HG02970 (cell line): ENCODE results near the gene TCHP.

Experiments used
- ATAC-seq: cut with Tn5 transposase; IDR thresholded peaks from one replicate; pipeline ENCODE4 v1.9.1; 2021; ENCODE audit warnings: mild to moderate bottlenecking, moderate library complexity, moderate number of reproducible peaks; ENCODE audit not compliant: unreplicated experiment, low FRiP score

TCHP gene

DNA sequence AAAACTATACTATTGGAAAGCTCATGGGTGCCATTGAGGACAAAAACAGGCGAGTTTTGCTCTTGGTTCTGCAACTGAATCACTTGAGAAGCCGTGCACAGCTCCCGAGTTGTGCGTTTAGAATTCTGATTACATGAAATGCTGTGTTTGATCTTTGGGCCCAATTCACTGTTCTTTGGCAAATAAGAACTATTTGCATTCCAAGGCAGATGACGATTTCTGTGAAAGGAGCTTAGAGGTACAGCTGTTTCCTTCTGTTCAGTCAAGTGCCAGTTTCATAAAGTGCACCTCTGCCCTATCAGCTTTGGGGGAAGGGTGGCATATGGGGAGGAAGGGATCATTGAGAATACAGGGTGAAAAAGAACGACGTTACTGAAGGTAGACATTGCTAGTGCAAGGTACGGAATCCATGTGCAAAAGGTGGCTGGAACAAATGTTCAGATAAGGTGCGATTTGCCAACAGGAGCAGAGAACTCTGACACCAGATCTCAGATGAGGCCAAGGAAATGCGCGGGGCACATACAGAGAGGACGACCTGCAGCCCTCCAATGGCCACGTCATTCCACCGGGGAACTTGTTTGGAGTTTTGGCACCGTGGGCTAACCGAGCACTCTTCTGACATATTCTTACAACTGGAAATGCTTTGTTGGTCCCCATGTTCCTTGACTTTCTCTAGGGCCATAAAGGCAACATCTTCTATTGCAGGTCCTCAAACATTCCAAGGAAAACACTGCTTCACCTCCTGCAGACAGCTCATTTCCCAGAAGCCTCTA is 30.1 kb downstream of the TCHP start:
- ATAC-seq, result no peak

DNA sequence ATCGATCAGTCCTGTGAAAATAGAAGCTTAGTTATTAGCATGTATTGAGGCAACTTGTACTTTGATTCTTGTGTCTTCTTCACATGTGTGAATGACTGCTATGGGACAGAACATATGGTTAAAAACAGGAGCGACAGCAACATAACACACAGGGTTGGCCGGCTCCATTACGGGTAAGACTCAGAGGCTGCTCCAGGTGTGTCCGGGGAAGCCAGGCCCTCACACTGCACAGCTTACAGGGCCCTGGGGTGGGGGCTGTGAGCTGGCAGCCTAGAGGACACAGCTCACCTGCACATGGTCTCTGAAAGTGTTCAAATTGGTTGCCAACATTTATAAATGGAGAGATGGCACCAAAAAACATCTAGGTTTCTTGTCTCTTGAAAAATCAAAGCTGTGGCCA is 31.1 kb downstream of the TCHP start:
- ATAC-seq, result no peak

DNA sequence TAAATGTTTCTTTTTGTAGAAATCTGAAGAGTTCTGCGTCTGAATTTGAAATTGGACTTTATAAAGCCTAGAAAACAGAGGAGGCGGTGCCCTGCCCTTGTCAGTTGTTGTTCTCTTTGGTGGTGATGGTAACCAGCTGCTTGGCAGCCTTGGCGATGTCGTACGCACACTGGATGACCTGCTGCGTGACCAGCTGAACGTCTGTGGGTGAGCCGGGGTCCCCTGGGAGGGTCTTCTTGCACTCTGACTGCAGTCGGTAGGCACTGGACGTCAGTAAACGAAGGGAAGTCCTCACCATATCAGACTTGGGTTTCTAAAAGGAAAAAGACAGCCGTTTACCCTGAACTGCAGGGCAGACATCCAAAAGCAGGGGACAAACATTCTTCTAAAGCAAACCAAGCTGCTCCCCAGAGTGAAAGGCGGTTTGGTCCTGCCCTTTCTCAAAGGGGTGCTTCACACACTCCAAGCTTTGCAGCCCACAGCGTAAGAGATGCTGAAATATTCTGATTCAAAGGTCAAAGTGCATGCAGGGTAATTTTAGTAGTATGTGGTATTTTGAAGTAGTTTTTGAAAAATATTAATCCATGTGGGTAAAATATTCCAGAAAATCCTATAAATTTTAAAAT is 32.9 kb downstream of the TCHP start:
- ATAC-seq, result no peak

DNA sequence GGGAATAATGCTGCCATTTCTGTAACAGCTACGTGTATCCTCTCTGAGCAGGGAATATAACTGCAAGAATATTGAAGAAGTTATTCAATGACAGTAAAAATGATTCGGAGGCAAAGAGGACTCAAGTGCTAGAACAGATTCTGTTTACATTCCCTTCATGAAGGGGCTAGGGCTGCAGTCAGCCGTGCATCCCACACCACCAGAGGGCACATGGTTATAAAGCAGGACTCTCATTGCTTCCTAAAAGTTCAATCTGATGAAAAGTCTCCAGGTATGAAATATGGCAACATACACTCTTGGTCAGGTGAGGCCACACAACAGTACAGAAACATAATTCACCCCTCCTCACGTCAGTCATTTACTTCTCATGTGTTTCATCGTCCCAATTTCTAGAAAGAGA is 34.0 kb downstream of the TCHP start:
- ATAC-seq, result no peak

DNA sequence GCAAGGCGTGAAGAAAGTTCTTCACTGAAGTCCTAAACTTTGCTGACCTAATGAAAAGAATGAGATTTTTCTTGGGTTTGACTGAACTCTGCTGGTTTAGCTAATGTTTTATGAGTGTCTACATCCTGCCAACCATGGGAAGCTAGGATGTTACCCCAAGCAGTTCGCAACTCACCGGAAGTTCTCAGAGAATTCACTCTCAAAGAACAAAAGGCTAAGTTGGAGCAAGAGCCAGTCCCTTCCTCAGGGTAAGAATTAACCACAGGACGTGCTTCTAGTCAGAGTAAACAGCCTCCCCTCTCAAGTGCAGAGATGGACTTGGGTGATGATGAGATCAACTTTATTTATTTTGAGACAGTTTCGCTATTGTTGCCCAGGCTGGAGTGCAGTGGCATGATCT is 37.3 kb downstream of the TCHP start:
- no peak for ATAC-seq

DNA sequence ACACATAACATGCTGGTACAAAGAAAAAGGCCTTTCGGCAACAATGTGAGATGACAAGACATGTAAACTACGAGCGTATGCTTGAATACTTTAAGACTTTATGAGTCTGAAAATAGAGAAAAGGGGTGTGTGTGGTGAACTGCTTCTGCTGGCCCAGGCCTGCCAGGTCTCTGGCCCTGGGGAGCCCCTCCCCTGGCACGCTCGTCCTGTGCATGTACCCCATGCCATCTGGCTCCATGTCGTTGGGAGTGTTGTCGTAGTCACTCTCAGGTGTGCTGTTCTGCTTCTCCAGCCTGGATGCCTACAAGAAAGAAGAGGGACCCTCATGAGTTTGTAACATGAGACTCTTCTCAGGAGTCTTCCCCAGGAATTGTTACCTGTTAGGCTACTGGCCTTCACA is 38.9 kb downstream of the TCHP start:
- ATAC-seq, result no peak

DNA sequence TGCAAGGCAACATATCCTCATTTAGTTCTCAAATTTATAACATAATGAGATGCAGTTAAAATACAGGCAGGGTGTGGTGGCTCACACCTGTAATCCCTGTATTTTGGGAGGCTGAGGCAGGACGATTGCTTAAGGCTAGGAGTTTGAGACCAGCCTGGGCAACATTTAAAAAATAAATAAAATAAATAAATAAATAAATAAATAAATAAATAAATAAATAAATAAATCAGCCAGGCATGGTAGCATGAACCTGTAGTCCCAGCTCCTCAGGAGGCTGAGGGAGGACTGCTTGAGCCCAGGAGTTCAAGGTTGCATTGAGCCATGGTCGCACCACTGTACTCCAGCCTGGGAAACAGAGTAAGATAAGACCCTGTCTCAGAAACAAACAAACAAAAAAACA is 39.4 kb downstream of the TCHP start:
- no peak for ATAC-seq

DNA sequence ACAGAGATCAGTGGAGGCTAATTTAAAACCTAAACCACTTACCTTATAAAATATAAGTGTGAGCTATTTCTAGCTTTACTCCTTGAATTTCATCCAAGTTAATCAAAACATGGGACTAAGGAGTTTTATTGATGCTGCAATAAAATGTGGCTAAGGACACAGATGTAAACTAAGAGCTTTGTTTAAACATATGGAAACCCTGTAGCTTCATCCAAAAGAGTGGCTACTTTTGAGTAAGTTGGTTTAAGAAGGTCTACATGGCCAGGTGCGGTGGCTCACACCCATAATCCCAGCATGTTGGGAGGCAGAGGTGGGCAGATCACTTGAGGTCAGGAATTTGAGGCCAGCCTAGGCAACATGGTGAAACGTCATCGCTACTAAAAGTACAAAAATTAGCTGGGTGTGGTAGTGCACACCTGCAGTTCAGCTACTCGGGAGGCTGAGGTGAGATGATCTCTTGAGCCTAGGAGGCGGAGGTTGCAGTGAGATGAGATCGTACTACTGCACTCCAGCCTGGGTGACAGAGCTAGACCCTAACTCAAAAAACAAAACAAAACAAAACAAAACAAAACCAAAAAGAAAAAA is 40.4 kb downstream of the TCHP start:
- ATAC-seq, result no peak

DNA sequence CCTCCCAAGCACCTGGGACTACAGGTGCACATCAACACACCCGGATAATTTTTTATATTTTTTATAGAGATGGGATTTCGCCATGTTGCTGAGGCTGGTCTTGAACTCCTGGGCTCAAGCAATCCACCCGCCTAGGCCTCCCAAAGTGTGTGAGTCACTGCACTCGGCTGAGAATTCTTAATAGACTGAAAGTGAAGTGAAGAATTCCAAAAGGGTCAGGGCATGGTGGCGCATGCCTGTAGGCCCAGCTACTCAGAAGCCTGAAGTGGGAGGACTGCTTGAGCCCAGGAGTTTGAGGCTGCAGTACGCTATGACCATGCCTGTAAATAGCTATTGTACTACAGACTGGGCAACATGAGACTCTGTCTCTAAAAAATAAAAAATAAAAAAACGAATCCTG is 43.7 kb downstream of the TCHP start:
- ATAC-seq, result no peak

DNA sequence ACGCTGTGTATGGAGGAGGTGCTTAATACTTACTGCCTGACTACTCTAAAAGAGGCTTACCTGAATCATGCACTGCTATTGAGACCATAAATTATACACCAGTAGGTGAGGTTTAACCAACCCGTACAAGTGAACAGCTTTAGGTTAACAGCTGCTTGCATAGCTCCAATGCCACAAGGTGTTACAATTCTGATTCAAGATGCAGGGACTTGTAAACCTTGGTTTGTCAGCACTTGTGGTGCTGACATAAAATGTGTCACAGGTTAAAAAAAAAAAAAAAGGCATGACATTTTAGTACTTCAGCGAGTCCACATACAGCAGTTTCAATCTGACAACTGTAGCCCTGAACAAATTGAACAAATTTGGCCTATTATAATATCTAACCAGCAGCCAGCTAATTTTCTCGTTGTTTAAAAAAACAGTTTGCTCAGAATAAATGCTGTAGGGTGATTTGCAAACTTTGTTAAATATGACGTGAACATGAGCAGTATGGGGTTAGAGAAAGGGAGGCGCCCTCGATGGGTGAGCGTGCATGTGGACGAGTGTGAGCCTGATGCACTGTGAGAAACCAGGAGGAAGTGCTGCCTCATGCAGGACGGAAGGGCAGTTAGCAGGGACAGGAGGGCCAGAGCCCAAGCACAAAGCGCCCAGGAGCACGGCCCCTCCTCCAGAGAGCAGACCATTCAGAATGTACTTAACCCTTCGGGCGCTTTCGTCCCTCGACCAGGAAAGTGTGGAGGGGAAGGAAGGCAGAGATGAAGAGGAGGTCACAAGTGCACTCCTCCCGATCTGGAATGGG is 44.7 kb downstream of the TCHP start:
- ATAC-seq, result no peak

DNA sequence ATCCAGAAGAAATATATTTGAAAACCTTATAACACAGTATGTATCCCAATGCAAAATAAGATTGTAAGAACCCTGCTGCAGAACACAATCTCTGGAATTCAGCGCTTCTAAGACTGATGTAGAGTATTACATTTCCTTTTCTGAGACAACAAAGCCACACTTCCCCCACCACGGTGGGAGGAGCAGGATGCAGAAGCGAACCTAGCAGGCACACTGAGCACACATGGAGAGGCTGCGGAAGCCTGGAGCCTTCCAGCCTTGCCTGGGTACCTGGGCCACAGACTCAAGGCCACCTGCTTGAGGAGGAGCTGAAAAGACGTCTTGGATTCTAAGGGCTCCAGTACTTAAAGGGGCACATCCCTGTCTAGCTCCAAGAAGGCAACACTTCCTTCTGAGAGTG is 46.4 kb downstream of the TCHP start:
- ATAC-seq, result no peak

DNA sequence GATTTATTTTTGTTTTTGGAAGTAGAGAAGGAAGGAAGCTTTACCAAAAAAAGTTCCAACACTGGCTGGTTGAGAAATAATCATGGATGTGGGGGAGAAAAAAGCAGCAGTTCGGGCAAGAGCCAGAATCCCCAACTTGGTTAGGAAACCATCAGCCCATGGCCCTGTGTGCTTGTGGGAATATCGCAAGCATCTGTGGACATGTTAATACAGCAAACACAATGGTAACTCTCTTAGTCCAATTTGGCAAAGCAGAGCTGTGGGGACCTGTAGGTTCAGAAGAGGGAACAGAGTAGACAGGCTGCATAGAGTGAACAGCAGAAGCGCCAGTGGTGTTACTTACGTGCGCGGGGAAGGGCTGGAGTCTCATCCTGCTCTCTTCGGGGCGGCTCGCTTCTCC is 46.8 kb downstream of the TCHP start:
- no peak for ATAC-seq

DNA sequence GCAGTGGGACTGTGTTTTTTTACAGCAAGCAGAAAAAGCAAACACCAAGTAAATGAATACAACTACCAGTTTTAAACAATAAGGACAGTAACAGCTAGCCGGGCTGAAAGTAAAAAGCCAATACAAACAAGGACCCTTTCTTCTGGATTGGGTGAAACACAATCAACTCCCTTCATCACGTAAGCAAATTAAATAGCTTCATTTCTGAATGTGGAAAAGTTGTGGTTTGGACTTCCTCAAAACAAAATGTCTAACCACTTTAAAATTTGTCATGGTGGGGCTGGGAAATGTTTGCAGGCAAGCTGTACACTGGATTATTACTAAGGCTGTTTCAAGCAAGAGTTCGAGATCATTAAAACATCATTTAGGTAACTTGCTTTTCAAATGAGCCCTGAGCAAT is 47.4 kb downstream of the TCHP start:
- ATAC-seq, result no peak

DNA sequence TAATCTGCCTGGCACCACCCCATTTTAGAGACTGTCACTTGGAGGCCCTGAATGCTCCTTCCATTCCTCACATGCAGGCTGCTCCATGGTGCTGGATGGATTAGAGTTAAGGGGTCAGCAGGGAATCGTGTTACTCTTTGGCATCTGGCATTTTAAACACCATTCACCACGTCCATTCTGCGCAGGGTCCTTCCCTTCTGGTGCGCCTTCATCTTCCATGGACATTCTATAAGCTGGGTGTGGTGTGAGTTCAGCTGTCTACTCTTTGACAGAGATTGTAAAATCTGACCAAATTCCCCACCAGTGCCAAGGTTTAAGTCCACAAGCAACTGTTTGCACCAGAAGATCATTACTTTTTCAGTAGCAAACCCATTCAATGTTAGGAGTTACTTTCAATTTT is 48.3 kb downstream of the TCHP start:
- no peak for ATAC-seq

DNA sequence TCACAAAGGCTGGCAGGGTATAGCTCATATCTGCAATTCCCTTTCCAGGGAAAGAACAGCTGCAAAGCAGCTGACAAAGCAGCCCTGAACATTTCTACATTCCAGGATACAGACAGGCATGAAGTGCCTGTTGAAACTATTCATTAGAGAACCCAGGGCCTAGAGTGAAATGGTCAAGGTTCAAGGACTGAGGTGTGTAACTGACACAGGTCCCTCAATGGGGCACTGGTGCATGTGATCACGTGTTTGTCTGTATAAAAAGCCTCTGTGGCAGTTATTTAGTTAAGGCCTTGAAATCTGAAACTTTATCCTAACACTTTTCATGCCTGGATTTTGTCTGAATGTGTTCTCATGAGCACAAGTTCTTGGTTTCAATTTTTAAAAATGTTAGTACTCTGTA is 49.0 kb downstream of the TCHP start:
- no peak for ATAC-seq

DNA sequence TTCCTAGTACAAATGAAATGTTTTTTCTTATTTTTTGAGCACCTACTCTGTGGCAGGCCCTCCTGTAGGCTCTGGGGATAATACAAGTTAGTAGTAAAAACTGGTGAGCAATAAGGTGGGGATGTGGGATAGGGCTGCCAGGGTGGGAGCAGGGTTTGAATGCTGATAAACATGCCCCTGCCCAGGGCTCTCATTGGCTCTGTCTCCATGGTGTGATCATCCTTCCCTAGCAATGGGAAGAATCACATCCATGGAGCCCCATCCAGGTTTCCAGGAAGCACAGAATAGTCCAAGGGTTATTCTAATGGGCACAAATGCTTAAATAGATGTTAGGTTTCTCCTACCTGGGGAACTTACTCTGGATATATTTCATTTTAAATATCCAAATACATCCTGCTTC is 50.6 kb downstream of the TCHP start:
- no peak for ATAC-seq

DNA sequence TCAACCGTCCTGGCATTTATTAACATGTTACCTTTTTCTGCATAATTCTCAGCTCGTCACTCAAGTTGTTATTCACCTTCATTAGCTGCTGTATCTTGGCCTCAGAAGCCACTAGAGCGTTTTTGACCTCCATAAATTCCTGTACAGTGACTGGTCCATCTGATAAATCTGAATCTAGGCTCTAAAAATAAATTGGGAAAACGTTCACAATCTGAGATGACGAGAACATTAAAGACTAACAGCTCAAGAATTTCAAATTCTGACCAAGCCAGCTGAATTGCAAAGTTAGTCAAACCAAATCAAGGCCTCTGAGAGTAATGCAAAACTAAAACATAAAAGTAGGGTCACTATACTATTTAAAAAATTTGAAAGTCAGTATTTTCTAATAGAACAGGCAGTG is 51.1 kb downstream of the TCHP start:
- ATAC-seq, result no peak

DNA sequence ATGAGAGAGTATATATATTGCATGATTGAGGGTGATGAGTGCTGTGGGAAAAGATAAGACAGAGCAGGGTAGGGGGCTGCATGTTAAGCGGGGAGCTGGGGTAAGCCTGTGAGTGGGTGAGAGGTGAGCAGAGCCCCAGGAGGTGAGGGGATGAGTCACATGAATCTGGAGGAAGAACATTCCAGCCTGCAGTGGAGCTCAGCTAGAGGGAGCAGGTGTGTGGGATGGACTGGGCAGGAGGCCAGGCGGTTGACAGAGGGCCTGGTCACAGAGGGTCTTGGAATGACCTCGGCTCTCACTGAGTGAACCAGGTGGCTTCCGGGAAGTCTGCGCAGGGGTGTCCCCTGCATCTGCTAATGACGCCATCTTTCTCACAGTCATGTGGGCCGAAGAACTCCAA is 51.7 kb downstream of the TCHP start:
- ATAC-seq, result no peak

DNA sequence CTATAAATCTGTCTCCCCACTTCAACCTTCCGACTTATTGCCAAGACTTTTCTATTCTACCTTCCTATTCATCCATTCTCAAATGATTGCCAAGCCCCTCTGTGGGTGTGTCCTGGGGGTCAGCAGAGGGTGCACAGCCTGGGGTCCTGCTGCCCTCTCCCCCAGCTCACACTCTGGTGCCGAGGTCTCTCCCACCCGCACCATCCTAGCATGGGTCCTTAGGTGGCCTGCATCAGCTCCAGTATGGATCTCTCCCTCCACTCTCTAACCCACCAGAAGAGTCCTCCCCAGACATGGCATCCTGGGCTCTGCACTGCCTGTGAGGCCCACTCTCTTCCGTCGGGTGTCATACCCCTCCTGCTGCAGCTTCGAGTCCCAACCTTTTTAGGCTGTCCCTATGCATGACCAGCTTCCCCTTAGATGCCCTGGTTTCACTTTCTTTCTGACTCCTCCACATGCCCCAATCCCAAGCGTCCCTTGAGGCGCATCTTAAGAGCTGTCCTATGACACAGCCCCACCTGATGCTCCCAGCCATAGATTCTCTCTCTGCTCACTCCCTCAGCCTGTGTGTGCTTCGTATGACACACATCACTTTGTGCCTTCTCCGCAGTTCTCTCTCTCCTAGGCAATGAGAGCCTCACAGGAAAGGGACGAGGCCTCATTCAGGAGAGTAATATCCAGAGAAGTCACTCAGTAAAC is 52.2 kb downstream of the TCHP start:
- no peak for ATAC-seq

DNA sequence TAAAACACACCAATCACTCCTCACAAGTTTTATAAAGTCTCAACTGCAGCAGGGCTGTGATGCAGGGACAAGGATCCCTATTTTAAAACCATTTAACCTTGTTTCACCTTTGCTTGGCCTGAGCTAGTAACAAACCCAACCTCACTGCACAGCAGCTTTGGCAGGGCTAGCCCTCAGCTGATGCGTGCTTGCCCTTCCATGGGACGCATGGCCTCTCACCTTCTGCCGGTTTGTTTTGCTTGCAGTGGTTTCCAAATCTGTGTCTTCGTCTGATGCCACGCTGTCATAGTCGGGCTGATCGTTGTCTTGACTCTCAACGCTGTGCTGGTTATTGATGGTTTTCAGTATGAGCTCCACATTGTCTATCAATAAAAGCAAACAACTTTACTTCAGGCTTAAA is 52.8 kb downstream of the TCHP start:
- ATAC-seq, result no peak

DNA sequence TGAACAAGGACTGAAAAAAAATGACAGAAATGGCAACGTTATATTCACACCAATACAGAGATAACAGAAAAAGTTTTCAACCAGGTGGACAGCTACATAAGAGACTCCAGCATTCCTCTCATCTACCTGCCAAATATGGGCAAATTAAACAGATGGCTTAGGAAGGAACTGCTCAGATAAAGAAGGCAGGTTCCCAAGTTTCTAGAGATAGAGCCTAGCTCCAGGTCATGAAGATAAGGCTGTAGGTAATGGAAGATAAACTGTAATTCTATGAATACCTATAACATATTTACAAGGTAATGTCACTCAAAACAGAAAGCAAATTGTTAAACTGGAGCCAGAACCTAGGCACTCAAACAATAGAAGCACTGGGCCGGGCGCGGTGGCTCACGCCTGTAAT is 53.6 kb downstream of the TCHP start:
- no peak for ATAC-seq
